NOMO-1 treated with dmso at 0.1 percent for 144 hours (cell line): ENCODE results near the gene TTLL5.

ENCODE experiments used
- DNase-seq: peaks from one replicate; lab custom pipeline; 2025; ENCODE audit not compliant: unreplicated experiment; lab: John Stamatoyannopoulos, UW

The TTLL5 gene, protein sequence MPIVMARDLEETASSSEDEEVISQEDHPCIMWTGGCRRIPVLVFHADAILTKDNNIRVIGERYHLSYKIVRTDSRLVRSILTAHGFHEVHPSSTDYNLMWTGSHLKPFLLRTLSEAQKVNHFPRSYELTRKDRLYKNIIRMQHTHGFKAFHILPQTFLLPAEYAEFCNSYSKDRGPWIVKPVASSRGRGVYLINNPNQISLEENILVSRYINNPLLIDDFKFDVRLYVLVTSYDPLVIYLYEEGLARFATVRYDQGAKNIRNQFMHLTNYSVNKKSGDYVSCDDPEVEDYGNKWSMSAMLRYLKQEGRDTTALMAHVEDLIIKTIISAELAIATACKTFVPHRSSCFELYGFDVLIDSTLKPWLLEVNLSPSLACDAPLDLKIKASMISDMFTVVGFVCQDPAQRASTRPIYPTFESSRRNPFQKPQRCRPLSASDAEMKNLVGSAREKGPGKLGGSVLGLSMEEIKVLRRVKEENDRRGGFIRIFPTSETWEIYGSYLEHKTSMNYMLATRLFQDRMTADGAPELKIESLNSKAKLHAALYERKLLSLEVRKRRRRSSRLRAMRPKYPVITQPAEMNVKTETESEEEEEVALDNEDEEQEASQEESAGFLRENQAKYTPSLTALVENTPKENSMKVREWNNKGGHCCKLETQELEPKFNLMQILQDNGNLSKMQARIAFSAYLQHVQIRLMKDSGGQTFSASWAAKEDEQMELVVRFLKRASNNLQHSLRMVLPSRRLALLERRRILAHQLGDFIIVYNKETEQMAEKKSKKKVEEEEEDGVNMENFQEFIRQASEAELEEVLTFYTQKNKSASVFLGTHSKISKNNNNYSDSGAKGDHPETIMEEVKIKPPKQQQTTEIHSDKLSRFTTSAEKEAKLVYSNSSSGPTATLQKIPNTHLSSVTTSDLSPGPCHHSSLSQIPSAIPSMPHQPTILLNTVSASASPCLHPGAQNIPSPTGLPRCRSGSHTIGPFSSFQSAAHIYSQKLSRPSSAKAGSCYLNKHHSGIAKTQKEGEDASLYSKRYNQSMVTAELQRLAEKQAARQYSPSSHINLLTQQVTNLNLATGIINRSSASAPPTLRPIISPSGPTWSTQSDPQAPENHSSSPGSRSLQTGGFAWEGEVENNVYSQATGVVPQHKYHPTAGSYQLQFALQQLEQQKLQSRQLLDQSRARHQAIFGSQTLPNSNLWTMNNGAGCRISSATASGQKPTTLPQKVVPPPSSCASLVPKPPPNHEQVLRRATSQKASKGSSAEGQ (N-terminal part only)

DNA sequence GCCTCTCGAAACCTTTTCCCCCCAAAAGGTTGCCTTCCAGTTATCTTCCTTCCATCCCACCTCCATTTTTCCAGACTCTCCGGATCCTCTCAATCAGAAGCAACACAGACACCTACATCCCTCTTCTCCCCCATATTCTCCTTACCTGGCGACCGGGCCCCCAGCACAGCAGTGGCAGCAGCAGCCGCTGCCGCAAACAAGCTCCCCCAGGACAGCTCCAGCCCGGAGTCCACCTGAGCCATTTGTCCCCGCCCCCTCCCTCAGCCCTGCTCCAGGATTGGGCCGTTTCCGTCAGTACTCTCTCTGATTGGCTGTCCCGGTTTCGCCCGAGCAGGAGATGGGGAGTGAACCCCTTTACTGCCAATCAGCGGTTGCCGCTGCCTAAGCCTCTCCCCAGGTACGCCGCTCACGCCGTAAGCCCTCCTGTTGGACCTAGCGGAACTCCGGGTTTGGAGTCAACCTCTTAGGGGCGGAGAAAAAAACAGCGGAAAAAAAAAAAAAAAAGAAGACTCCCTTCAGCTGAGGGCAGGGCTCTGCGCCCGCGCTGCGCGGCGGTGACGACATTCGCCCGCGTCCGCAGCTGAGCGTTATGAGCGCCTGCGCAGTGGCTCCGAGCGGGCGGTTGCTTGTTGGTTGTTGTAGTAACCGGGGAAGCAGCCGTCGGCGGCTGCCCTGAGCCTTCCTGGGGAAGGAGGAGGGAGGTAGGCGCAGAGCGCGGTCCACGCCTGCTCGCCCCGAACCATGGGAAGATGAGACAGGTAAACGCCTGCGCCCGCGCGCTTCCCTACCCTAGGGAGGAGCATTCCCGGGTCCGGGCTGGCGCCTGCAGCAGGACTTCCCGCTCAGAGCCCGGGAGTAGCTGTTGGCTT lies at the start of gene TTLL5, which contains the start of gene ERG28:
TSS of gene TTLL5 (plus strand) at position 617 of the 869 bp plus-strand sequence. CDS start 1,904 bp downstream, outside the sequence.
TSS of gene ERG28 (minus strand) at position 247 of the 869 bp plus-strand sequence. CDS start 3,374 bp downstream, outside the sequence.
- peak; percentile 97 for DNase-seq

DNA sequence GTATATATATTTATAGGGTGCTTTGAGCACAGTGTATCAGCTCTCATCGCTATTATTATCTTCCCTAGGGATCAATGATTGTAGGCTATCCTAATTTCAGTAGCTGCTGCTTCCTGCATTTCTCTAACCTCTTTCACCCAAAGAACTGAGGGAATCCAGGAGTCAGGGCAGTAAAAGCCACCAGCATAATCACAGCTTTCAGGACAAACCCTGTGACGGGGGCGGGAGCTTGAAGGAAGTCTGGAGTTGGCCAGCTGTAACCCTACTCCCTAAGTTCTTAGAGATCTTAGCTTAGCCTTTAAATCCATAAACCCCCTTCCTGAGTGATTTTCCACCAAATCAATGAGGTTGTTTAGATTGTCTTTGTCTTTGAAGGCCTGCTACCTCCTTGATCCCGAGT lies 48.9 kb upstream of the TTLL5 start:
- no peak for DNase-seq

DNA sequence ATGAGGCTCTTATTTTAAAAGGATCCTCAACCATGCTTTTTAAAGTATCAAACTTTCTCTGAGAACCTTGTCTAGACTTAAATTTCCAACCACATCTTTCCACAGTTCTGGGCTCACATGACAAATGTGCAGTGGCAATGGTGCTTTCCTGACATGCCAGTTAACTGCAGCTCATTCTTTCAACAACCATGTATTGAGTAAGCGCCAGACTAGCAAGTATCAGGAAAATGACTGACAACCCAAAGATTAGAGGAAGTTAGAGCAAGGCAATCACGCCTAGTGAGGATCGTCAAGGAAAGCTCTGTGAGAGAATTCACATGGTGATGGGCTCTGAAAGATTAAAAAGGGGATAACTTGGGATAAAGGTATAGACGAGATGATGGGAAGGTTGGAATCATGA lies 46.9 kb upstream of the TTLL5 start:
- DNase-seq, result peak; percentile 38

DNA sequence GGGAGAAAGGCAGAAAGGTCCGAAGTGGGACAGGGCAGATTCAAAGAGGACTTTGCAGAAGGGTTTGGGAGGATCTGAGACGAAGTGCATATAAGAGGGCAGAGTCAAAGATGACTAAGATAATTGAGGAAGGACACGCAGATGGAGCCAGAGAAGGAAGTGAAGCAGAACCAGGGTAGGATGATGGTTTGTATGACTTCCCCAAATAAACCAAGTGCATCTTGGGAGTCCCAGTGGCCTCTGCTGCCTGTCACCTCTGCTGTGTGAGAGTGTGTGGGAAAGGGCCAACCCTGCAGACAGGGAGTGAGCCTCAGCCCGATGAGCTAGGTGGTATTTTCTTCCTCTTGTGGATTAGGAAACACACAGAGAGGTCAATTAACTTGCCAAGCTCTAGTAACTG lies 45.8 kb upstream of the TTLL5 start:
- peak; percentile 87 for DNase-seq

DNA sequence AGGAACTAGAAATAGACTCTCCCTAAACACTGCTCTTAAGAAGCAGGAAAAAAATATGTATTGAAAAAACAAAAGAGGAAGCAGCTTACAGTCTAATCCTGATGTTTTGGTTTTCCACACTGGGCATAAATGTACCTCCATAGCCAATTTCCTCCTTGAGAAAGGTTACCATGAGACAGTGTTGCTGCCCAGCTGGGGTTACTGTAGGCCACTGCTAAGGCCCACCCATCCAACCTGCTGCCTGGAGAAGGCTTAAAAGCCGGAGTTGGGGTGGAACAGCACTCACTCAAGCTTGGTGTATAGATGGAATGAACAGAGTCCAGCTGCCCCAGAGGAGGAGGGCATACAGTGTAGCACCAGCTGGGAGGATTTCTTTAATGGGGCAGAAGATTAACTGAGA lies 41.5 kb upstream of the TTLL5 start:
- DNase-seq, result no peak

DNA sequence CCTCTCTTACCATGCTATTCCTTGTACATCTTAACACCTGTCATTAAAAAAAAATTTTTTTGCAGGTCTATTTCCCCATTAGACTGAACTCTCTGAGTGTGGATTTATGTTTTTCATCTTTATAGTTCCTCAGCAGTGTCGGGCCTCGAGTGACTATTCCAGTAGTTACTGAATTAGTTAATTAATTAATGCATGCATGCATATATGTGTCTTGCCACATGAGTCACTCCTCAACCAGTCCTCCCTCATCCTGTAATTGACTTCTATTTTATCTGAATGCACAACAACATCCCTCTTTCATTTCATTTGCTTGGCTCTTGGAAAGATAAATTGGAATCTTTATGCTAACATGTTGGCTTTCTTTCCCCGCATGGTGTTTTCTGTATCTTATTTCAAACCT lies 36.0 kb upstream of the TTLL5 start:
- no peak for DNase-seq

DNA sequence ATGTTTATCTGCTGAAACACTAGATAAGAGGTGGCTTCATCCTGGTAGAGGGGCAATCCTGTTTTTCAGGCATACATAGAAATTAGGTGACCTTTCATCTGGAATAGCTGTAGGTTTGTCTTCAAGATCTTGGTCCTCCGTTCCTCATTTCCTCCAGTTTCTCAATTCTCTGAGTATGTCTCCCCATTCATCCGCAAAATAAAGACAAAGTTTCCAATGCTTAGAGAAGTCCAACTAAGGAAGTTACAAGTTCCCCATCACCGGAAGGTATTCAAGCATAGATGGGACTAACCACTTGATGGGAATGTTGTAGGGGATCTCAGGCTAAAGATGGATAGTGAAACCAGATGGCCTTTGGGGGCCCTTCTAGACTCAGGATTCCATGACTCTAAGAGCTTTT lies 34.6 kb upstream of the TTLL5 start:
- DNase-seq, result no peak

DNA sequence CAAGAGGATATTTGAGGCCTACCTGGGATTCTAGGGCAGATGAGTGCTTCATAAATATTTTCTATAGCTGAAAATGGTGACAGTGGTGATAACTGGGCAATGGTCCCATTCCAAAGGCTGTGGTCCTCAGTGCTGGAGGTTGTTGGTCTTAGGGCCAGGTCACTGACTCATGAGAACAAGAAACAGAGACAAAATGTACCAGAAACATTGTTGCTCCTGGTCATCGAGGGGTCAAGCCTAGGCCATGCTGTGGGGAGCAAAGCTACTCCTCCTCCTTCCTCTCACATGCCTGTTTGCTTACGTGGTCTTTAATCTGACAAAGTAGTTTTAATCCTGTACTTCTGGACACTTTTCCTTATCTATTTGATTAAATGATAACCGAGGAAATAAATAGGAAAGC lies 34.2 kb upstream of the TTLL5 start:
- no peak for DNase-seq

DNA sequence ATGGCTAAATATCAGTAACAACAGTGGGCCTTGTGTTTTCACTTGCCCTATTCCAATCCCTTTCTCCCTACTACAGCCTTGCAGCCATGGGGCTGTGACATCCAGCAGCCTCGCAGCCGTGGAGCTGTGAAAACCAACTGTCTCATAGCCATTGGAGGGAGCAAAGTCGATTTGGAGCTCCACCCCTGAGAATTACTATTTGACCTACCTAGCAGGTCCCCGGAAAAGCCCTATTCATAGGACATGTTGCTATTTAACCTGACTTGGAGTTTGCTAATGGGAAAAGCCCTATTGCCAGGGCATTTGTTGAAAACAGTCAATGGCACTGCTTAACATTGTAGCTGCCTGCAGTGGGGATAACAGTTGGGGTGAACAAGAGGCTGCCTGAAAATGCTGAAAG lies 33.6 kb upstream of the TTLL5 start:
- DNase-seq, result no peak

DNA sequence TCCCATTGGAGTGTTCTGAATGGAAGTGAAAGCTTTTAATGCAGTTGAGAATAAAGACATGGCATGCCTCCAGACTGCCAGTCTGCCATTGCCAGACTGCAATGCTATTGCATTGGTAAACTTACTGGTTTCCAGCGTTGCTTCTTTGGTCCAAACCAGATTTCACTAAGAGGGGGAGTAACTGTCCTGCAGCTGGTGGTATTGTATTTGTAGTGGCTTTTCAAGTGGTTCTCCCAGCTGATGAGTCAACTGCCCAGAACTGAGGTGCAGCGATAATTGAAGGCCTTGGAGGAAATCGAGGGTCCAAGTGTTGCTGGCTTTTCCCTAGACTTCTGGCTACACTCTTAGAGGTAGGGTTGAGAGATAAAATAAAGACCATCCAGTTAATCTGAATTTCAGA lies 32.2 kb upstream of the TTLL5 start:
- DNase-seq, result no peak

DNA sequence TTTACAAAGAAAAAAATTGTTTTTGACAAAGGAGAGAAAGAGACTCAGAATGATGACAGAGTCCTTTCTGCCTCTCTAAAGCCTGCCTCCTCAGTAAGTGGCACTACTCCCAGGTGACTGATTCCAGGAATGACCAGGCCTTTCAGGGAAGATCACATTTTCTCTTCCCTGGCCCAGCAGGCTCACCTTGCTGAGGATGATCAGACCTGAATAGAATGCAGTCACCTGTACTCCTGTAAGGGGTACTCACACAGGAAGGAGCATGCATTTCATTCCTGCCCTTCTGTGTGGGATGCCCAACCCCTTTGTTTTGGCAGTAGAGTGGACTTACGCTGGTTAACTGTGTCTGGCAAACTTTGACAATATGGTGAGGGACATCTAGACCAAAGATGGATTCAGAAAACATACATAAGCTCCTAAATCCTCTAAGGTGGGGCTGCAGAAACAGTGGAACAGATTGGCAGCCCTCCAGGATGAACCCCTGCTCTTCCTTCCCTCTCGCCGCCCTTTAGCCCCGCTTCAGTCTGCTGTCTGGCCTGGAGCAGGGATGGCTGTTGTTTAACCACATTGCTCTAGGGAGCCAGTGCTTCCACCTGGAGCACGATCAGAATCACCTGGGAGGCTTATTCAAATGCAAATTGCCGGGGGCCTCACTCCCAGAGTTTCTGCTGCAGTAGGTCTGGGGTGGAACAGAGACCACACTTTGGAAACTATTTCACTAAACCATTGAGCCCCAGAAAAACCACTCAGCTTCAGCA lies 30.2 kb upstream of the TTLL5 start:
- no peak for DNase-seq

DNA sequence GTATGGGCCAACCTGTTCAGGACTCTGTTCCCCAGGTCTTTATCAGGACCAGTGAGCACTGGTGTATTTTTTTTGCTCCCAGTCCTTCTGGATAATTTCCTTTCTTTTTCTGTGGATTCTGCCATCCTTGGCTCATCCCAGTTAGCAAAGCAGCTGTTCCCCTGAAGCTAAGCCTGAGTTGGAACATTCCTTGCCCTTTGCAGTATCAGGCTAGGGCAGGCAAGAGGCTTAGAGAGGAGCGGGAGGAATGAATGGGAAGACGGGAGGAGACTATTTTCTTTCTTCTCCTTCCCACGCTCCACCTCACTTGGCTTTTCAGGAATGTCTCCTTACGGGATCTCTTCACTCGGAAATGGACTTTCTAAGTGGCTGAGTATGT lies 29.6 kb upstream of the TTLL5 start:
- no peak for DNase-seq

DNA sequence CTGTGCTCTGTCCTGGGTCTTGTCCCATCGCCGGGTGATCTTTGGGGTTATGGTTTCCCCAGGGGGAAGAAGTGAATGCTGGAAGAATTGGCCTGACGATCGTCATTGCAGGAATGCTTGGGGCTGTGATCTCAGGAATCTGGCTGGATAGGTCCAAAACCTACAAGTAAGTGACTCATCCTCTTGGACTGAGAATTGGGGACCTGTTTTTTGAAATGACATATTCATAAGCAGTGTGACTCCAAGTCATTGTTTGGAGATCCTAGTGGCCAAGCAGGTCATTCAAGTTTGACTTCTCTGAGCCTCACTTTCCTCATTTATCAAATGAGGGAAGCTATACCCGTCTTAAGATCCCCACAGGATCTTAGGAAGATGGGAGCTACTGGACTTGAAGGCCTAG lies 26.2 kb upstream of the TTLL5 start:
- no peak for DNase-seq

DNA sequence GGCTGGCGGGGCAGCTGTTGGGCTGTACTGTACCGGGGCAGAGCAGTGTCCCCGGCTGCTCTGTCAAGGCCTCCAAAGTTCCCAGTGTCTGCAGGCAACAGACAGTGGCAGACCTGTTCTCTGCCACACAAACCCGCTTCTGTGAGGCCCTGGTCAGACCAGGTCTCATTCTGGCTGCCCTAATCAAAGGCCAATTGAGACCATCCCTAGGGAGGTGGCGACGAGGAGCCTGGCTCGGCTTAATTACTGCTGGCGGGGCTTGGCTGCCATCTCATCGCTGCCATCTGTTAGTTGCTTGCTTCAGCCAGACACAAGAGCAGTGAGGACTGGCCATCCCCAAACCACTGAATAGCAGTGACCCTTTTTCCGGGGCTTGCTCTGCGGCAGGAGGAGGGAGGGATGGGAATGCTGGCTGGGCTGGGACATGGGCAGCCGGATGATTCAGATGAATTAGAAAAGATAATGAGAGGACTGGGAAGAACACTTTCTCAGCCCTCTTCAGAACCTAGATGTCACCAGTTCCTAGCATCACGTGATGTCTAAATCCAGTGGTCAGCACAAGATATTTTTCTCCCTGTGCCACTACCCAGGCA lies 24.9 kb upstream of the TTLL5 start:
- no peak for DNase-seq

DNA sequence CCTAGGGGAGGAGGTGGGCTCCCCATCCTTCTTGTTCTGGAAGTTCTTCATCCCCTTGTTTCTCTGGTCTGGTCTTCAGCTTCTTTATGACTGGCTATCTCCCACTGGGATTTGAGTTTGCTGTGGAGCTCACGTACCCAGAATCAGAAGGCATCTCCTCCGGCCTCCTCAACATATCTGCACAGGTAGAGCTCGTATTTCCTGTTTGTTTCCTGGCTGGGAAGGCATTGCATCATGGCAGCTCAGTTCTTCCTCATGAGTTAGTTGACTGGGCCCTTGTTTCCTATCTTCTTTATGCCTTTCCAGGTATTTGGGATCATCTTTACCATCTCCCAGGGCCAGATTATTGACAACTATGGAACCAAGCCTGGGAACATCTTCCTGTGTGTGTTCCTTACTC lies 20.2 kb upstream of the TTLL5 start:
- no peak for DNase-seq

DNA sequence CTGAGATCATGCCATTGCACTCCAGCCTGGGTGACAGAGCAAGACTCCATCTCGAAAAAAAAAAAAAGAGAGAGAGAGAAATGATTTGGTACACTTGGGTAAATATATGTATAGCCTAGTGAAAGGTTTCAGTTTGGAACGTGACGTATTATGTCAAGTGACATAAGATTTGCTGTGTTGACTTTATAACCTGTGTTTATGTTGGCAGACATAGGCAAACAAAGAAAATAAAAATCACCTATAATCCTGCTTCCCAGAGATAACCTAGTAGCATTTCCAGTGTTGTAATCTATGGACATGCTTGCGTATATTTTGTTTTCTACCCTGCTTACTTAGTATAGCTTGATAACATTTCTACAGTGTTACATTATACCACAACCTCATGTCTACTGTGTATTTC lies 17.1 kb upstream of the TTLL5 start:
- DNase-seq, result no peak

DNA sequence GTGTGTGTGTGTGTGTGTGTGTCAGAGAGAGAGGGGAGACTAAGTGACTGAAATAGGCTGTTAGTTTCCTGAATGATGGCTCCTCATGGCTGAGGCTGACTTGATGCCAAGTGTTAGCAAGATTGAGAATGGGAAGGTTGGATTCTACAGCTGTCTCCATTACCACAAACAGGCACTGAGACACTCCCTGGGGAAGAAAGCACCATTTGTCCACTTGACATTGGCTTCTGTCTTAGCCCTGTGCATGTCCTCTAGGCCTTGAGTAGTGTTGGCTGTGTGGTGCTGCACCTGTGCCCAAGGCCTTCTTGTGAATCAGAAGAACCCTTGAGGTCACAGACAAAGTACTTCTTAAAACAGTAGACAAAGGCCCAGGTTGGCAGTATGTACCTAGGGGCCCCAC lies 16.0 kb upstream of the TTLL5 start:
- DNase-seq, result no peak

DNA sequence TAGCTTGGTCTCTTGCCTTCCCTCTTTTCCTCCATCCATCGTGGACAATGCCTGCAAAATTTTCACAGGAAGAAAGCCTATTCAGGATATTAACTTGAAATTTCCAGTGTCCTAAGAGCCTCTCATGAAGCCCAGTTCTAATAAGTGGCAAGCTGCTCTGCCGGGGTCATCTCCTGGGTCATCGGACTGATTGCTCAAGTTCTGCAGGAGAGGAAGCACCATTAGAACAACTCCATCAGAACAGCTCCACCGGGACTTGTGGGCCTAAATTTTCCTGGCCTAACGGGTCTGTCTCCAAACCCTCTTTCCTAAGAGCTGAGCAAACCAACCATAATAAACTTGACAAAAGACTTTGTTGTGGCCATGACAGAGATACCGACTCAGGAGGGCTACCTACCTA lies 14.3 kb upstream of the TTLL5 start:
- DNase-seq, result no peak

DNA sequence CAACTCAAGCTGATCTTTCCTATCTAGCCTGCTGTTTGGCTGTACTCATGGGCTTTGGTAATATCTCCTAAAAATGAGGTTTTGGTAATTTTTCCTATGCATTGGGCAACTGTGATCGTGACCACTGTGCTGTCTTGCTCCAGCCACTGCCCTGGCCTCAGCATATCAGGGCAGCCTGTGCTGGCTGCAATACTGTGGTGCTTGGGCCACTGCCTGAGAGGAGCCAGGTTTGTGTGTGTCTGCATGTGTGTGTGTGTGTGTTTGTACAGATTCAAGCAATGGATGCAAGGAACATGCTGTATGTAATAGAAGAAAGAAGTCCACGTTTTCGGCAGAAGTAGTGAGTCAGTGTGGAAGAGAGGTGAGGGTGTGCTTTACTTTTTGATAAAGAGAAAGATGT lies 13.4 kb upstream of the TTLL5 start:
- DNase-seq, result no peak
